ENCODE results near the gene FHIT. TPM values are rescaled to one million over a fixed set of nuclear protein-coding genes. Genes with fewer than 3 reads are reported as not detected.

Gene FHIT
- total and polyA plus RNA-seq, 8 donors, result 1.8 to 10.6 (median 7.1) TPM

GRCh38 chr3:59730591-59730990 is 1520.7 kb downstream of the FHIT start:
- no peaks in the 10 kb centered on the region for H3K4me1 ChIP-seq
- no peaks in the 10 kb centered on the region for H3K27me3 ChIP-seq
- H3K36me3 ChIP-seq, result no peaks in the 10 kb centered on the region
- H3K27ac ChIP-seq, result no peak overlapping the region
- 78 to 94% (median 80%) methylated on average over 4 of the region's 4 CpGs for WGBS, 5 donors
- intact Hi-C loops (cut with DNase I; ENCODE audit: low total_unique reads), result no loop called here
- TF ChIP-seq EP300 (IDR thresholded peaks at IDR 0.05) (no peak), POLR2A (IDR thresholded peaks at IDR 0.05) (no peak), POLR2AphosphoS5 (IDR thresholded peaks at IDR 0.05) (no peak), CTCF (IDR thresholded peaks at IDR 0.05) (no peak)
- H3K4me3 ChIP-seq, result no peak overlapping the region
- no peaks in the 10 kb centered on the region for H3K9me3 ChIP-seq
- no peak for DNase-seq

- intact Hi-C loops (cut with DNase I; ENCODE audit: low total_unique reads), result no loop called here
- Histone ChIP-seq H3K27ac (no peak overlapping the region), H3K4me3 (no peak overlapping the region), H3K4me1 (no peaks in the 10 kb centered on the region), H3K27me3 (no peaks in the 10 kb centered on the region), H3K36me3 (no peaks in the 10 kb centered on the region), H3K9me3 (no peaks in the 10 kb centered on the region)
- no peak for DNase-seq
- no peak for TF ChIP-seq POLR2AphosphoS5 (IDR thresholded peaks at IDR 0.05)
- no peak for TF ChIP-seq EP300 (IDR thresholded peaks at IDR 0.05)
- no peak for TF ChIP-seq POLR2A (IDR thresholded peaks at IDR 0.05)
- TF ChIP-seq CTCF (IDR thresholded peaks at IDR 0.05), result no peak
These were observed 1522.7 kb downstream of the FHIT start for GRCh38 chr3:59728587-59728908.

GRCh38 chr3:59727902-59728586 is 1523.2 kb downstream of the FHIT start:
- WGBS, 5 donors, result 83 to 94% (median 89%) methylated on average over 4 of the region's 4 CpGs
- Histone ChIP-seq H3K4me3 (no peak overlapping the region), H3K9me3 (no peaks in the 10 kb centered on the region), H3K27ac (no peak overlapping the region), H3K27me3 (no peaks in the 10 kb centered on the region), H3K36me3 (no peaks in the 10 kb centered on the region), H3K4me1 (no peaks in the 10 kb centered on the region)
- DNase-seq, result no peak
- intact Hi-C loops (cut with DNase I; ENCODE audit: low total_unique reads), result no loop called here
- TF ChIP-seq POLR2A (IDR thresholded peaks at IDR 0.05), result no peak

GRCh38 chr3:59726279-59726678 is 1525.0 kb downstream of the FHIT start:
- H3K9me3 ChIP-seq, result no peaks in the 10 kb centered on the region
- DNase-seq, result no peak
- no peak for TF ChIP-seq POLR2AphosphoS5 (IDR thresholded peaks at IDR 0.05)
- no peak for TF ChIP-seq POLR2A (IDR thresholded peaks at IDR 0.05)
- TF ChIP-seq CTCF (IDR thresholded peaks at IDR 0.05), result no peak
- no peak for TF ChIP-seq EP300 (IDR thresholded peaks at IDR 0.05)
- no peaks in the 10 kb centered on the region for H3K36me3 ChIP-seq
- H3K4me3 ChIP-seq, result no peak overlapping the region
- no peaks in the 10 kb centered on the region for H3K27me3 ChIP-seq
- H3K4me1 ChIP-seq, result no peaks in the 10 kb centered on the region
- H3K27ac ChIP-seq, result no peak overlapping the region
- intact Hi-C loops (cut with DNase I; ENCODE audit: low total_unique reads), result no loop called here
- 81 to 96% (median 91%) methylated on average over 2 of the region's 2 CpGs for WGBS, 5 donors

- 67 to 83% (median 74%) methylated on average over 1 of the region's 1 CpG for WGBS, 5 donors
- Histone ChIP-seq H3K27me3 (no peaks in the 10 kb centered on the region), H3K36me3 (no peaks in the 10 kb centered on the region), H3K4me3 (no peak overlapping the region), H3K4me1 (no peaks in the 10 kb centered on the region), H3K27ac (no peak overlapping the region), H3K9me3 (peaks cover 0 to 6% (median 0%) of the 10 kb centered on the region in 4 donors)
- intact Hi-C loops (cut with DNase I; ENCODE audit: low total_unique reads), result no loop called here
- TF ChIP-seq POLR2AphosphoS5 (IDR thresholded peaks at IDR 0.05) (no peak), POLR2A (IDR thresholded peaks at IDR 0.05) (no peak), CTCF (IDR thresholded peaks at IDR 0.05) (no peak), EP300 (IDR thresholded peaks at IDR 0.05) (no peak)
- DNase-seq, result no peak
These were observed 1533.5 kb downstream of the FHIT start for GRCh38 chr3:59717679-59718205.
